Activated T-cell treated with anti-CD3 and anti-CD28 coated beads, Interleukin-2, amount 50 U/mL, for 72 hours (primary cell): ENCODE results near the gene CSTPP1. TPM values are rescaled to one million over a fixed set of nuclear protein-coding genes. Genes with fewer than 3 reads are reported as not detected.

Experiments used
- ATAC-seq, 2 donors: fragments of 150-1000 bp; cut with Tn5 transposase; replicated peaks in 1 of 2; 2 replicates each; pipeline ENCODE4 v1.10.0; 2021; ENCODE audit warnings: moderate library complexity in 2 of 2, mild to moderate bottlenecking in 1 of 2
- DNase-seq, 2 donors: peaks; one replicate each; pipeline ENCODE4 v3.0.0; 2021 to 2022; ENCODE audit warnings: mixed read lengths in 1 of 2
- H3K27ac Mint-ChIP-seq: one replicate; pipeline ENCODE4 v1.8.0; 2022; ENCODE audit warnings: mild to moderate bottlenecking, moderate library complexity, mixed read lengths
- H3K27me3 Mint-ChIP-seq: one replicate; pipeline ENCODE4 v1.8.0; 2022; ENCODE audit warnings: low read depth, mixed read lengths
- H3K36me3 Mint-ChIP-seq, 2 donors: one replicate each; pipeline ENCODE4 v1.8.0; 2022; ENCODE audit warnings: mixed read lengths in 2 of 2, mild to moderate bottlenecking in 1 of 2; ENCODE audit not compliant: insufficient read depth in 2 of 2
- H3K4me1 Mint-ChIP-seq: one replicate; pipeline ENCODE4 v1.8.0; 2022; ENCODE audit warnings: low read depth, mixed read lengths
- H3K4me3 Mint-ChIP-seq, 2 donors: one replicate each; pipeline ENCODE4 v1.8.0; 2022; ENCODE audit warnings: mild to moderate bottlenecking in 2 of 2, mixed read lengths in 2 of 2, moderate library complexity in 2 of 2
- H3K9me3 Mint-ChIP-seq, 2 donors: one replicate each; pipeline ENCODE4 v1.8.0; 2022; ENCODE audit warnings: mixed read lengths in 2 of 2
- total RNA-seq, 2 donors: library from RNA; stranded (reverse); gene quantifications; one replicate each; pipeline ENCODE4 v1.2.3, GENCODE V29; 2022

CSTPP1 gene
- total RNA-seq, 2 donors from 2014 or later: 20.4 to 21.2 TPM

- peak overlapping the region; percentile 50 to 54 for H3K4me3 Mint-ChIP-seq
- peak overlapping the region; percentile 43 for H3K27ac Mint-ChIP-seq
- H3K36me3 Mint-ChIP-seq: no peaks in the 10 kb centered on the region
- ATAC-seq (peak; percentile 52 to 53), DNase-seq (peak in 1 of 2 donors; percentile 18)
- H3K9me3 Mint-ChIP-seq: no peaks in the 10 kb centered on the region
- H3K27me3 Mint-ChIP-seq: no peaks in the 10 kb centered on the region
- H3K4me1 Mint-ChIP-seq: peaks cover 36% of the 10 kb centered on the region
These were observed 218.3 kb downstream of the CSTPP1 start for GRCh38 chr11:47154616-47155570.

DNA sequence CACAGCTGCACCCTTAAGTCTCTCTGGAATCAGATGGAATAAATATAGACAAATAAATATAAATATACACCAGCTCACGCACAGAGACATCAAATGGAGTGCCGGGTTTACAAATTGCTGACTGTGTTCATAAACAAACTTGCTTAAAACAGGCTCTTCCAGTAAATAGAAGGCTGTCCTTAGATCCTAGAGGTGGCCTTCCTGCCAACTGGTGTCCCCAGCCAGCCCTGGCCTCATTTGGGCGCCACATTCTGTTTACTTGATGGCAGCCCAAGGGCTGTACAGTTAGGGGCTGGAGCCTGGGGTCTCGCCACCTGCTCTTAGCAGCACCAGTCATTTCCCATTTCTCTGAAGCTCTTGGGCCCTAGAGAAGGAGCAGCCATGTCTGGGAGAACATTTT is 219.3 kb downstream of the CSTPP1 start:
- no peak overlapping the region for H3K4me3 Mint-ChIP-seq
- peaks cover 36% of the 10 kb centered on the region for H3K4me1 Mint-ChIP-seq
- H3K9me3 Mint-ChIP-seq: no peaks in the 10 kb centered on the region
- ATAC-seq: no peak
- no peak overlapping the region for H3K27ac Mint-ChIP-seq
- DNase-seq: no peak
- H3K27me3 Mint-ChIP-seq: no peaks in the 10 kb centered on the region
- peaks cover 0 to 1% of the 10 kb centered on the region in 2 donors for H3K36me3 Mint-ChIP-seq

GRCh38 chr11:47156333-47156732 is 219.8 kb downstream of the CSTPP1 start:
- Mint-ChIP-seq H3K4me3 (no peak overlapping the region), H3K36me3 (peaks cover 0 to 1% of the 10 kb centered on the region in 2 donors), H3K27ac (no peak overlapping the region), H3K27me3 (no peaks in the 10 kb centered on the region), H3K4me1 (peaks cover 36% of the 10 kb centered on the region), H3K9me3 (no peaks in the 10 kb centered on the region)
- no peak for ATAC-seq
- DNase-seq: no peak

DNA sequence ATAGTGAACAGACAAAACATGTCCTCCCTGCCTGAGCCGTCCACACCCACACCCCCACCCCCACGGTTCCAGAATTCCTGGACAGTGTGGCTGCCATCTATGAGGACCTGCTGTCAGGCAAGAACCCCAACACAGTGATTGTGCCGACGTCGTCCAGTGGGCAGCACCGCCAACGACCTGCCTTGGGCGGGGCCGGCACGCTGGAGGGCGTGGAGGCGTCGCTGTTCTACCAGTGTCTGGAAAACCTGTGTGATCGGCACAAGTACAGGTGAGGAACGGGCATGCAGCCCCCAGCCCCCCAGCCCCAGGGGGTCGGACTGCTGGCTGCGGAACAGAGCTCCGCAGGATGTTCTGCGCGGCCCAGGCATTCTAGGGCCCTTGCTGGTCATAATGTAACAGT is 220.4 kb downstream of the CSTPP1 start:
- Mint-ChIP-seq H3K27ac (no peak overlapping the region), H3K4me3 (no peak overlapping the region), H3K4me1 (peaks cover 36% of the 10 kb centered on the region), H3K9me3 (no peaks in the 10 kb centered on the region), H3K27me3 (no peaks in the 10 kb centered on the region), H3K36me3 (peaks cover 0 to 1% of the 10 kb centered on the region in 2 donors)
- ATAC-seq: no peak
- DNase-seq: no peak

DNA sequence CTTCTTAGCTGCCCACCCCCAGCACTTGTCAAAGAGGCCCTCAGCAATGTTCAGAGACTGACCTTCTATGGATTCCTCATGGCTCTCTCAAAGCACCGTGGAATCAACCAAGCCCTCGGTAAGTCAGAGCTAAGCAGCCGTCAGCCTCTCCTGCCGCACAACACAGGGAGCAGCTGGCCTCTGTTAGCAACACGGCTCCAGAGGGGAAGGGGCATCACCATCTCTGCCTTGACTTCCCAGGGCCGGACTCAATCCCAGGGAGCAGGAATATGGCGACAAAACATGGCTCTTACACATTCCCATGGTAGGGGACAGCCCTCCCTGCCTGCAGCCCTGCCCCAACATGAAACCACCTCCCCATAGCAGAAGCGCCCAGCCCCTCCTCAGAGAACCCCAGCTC is 221.2 kb downstream of the CSTPP1 start:
- Mint-ChIP-seq H3K36me3 (peaks cover 0 to 1% of the 10 kb centered on the region in 2 donors), H3K4me1 (peaks cover 36% of the 10 kb centered on the region), H3K27ac (no peak overlapping the region), H3K9me3 (no peaks in the 10 kb centered on the region), H3K27me3 (no peaks in the 10 kb centered on the region), H3K4me3 (no peak overlapping the region)
- ATAC-seq: no peak
- no peak for DNase-seq

- peaks cover 0 to 1% of the 10 kb centered on the region in 2 donors for H3K36me3 Mint-ChIP-seq
- H3K27ac Mint-ChIP-seq: no peak overlapping the region
- DNase-seq: no peak
- no peak overlapping the region for H3K4me3 Mint-ChIP-seq
- peaks cover 31% of the 10 kb centered on the region for H3K4me1 Mint-ChIP-seq
- ATAC-seq: no peak
- no peaks in the 10 kb centered on the region for H3K9me3 Mint-ChIP-seq
- H3K27me3 Mint-ChIP-seq: no peaks in the 10 kb centered on the region
These were observed 221.7 kb downstream of the CSTPP1 start for GRCh38 chr11:47158242-47158641.

- peak; percentile 7 to 12 for ATAC-seq
- Mint-ChIP-seq H3K27ac (no peak overlapping the region), H3K4me1 (peaks cover 7% of the 10 kb centered on the region), H3K9me3 (no peaks in the 10 kb centered on the region), H3K4me3 (no peak overlapping the region), H3K36me3 (peaks cover 4 to 6% of the 10 kb centered on the region in 2 donors), H3K27me3 (no peaks in the 10 kb centered on the region)
- DNase-seq: no peak
These were observed 224.2 kb downstream of the CSTPP1 start for GRCh38 chr11:47160753-47161133.

- no peaks in the 10 kb centered on the region for H3K27me3 Mint-ChIP-seq
- H3K27ac Mint-ChIP-seq: no peak overlapping the region
- ATAC-seq (peak; percentile 72 to 78), DNase-seq (peak; percentile 60 to 68)
- no peak overlapping the region for H3K4me3 Mint-ChIP-seq
- H3K9me3 Mint-ChIP-seq: no peaks in the 10 kb centered on the region
- peaks cover 4 to 6% of the 10 kb centered on the region in 2 donors for H3K36me3 Mint-ChIP-seq
- peaks cover 2% of the 10 kb centered on the region for H3K4me1 Mint-ChIP-seq
These were observed 224.7 kb downstream of the CSTPP1 start for GRCh38 chr11:47161134-47161854.

DNA sequence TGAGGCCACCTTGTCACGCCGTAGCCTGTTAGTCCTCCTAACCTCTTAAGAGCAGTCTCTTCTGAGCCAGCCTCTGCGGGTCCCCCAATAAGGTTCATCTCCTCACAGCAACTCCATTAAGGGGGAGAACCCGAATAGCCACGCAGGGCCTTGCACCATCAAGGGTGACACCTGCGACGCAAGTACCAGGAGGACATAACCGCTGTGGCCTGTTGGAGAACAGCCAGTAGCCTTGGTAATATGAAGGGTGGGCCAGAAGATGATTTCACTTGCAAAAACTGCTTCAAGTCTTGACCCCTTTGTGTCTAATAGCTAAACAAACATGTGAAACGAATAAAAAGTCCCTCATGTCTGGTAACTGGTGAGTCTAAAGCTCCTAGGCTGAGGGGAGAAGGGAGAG is 225.3 kb downstream of the CSTPP1 start:
- Mint-ChIP-seq H3K4me3 (no peak overlapping the region), H3K27me3 (no peaks in the 10 kb centered on the region), H3K9me3 (no peaks in the 10 kb centered on the region), H3K36me3 (peaks cover 4 to 6% of the 10 kb centered on the region in 2 donors), H3K27ac (no peak overlapping the region), H3K4me1 (no peaks in the 10 kb centered on the region)
- ATAC-seq: no peak
- DNase-seq: no peak

DNA sequence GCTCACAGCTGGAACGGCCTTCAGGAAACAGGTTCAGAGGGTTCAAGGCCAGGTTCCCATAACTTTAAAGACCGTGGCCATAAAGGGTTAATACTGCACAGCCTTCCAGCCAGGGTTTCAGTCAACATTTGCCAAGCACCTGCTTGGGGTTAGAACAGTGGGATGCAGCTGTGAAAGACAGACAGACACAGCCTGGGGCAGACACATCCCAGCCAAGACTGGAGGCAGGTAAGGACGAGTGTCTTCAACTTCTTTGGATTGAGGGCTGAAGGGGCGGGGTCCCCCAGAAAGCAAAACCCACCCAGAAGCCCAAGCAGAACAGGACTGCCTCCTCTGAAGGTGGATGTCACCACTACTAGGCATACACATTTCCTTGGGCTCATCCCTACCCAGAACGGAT is 225.9 kb downstream of the CSTPP1 start:
- Mint-ChIP-seq H3K36me3 (peaks cover 4 to 6% of the 10 kb centered on the region in 2 donors), H3K9me3 (no peaks in the 10 kb centered on the region), H3K4me3 (no peak overlapping the region), H3K4me1 (no peaks in the 10 kb centered on the region), H3K27ac (no peak overlapping the region), H3K27me3 (no peaks in the 10 kb centered on the region)
- DNase-seq: no peak
- no peak for ATAC-seq

DNA sequence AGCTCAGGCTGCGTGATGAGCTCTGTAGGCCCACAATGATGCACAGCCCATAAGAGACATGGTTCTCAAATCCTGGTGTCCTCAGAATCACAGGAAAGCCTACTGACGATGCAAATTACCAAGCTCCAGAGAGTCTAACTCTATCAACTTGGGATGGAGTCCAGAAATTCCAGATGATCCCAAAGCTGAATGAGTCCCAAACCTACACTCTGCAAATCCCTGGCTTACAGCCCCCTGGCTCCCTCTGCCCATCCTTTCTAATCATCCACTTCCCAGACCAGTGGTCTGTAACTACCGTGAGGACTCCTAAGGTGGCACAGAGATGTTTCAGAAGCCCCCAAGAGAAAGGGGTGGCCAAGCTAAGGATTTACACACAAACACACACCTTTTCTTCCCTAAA is 226.6 kb downstream of the CSTPP1 start:
- Mint-ChIP-seq H3K27me3 (no peaks in the 10 kb centered on the region), H3K4me3 (no peak overlapping the region), H3K36me3 (peaks cover 4 to 6% of the 10 kb centered on the region in 2 donors), H3K27ac (no peak overlapping the region), H3K9me3 (no peaks in the 10 kb centered on the region), H3K4me1 (no peaks in the 10 kb centered on the region)
- DNase-seq (no peak), ATAC-seq (no peak)

DNA sequence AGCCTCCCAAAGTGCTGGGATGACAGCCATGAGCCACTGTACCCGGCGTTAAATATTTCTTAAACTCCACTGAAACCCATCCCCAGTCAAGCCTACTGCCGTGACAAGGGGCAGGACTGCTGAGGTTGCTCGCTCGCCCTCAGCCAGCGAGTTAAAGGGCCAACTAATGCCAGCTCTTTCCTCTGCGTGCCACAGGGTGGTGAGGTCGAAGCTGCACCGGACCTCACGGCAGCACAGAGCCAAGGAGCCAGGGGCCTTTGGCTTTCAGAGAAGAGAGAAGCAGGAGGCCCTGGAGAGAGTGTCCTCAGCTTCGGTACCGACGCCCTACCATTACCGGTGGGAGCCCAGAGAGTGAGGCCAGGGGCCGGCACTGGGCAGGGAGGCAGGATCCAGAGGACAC is 227.3 kb downstream of the CSTPP1 start:
- Mint-ChIP-seq H3K4me1 (no peaks in the 10 kb centered on the region), H3K9me3 (no peaks in the 10 kb centered on the region), H3K27me3 (no peaks in the 10 kb centered on the region), H3K27ac (no peak overlapping the region), H3K36me3 (peaks cover 4 to 6% of the 10 kb centered on the region in 2 donors), H3K4me3 (no peak overlapping the region)
- ATAC-seq (no peak), DNase-seq (no peak)

- Mint-ChIP-seq H3K36me3 (peaks cover 4 to 6% of the 10 kb centered on the region in 2 donors), H3K4me1 (no peaks in the 10 kb centered on the region), H3K4me3 (no peak overlapping the region), H3K9me3 (no peaks in the 10 kb centered on the region), H3K27me3 (no peaks in the 10 kb centered on the region), H3K27ac (no peak overlapping the region)
- DNase-seq (no peak), ATAC-seq (no peak)
These were observed 227.8 kb downstream of the CSTPP1 start for GRCh38 chr11:47164321-47164720.
